Loucy (cell line): Measurements from ENCODE around the gene FAP.

Source experiments
- EZH2phosphoT487 ChIP-seq: fragments of 200-600 bp; IDR thresholded peaks from 2 replicates; pipeline ENCODE4 v1.6.1; 2018; ENCODE audit warnings: antibody characterized with exemption, mild to moderate bottlenecking, moderate library complexity, borderline replicate concordance
- TF ChIP-seq, protein P1 (sequence below): fragments of 200-600 bp; sonication (generic); conservative IDR thresholded peaks from 2 replicates; pipeline ENCODE4 v1.5.1; 2014; ENCODE audit warnings: mild to moderate bottlenecking, antibody characterized with exemption, low read length

GRCh38 chr2:162138310-162138709 lies 104.9 kb downstream of the FAP start:
- TF ChIP-seq, protein P1, sequence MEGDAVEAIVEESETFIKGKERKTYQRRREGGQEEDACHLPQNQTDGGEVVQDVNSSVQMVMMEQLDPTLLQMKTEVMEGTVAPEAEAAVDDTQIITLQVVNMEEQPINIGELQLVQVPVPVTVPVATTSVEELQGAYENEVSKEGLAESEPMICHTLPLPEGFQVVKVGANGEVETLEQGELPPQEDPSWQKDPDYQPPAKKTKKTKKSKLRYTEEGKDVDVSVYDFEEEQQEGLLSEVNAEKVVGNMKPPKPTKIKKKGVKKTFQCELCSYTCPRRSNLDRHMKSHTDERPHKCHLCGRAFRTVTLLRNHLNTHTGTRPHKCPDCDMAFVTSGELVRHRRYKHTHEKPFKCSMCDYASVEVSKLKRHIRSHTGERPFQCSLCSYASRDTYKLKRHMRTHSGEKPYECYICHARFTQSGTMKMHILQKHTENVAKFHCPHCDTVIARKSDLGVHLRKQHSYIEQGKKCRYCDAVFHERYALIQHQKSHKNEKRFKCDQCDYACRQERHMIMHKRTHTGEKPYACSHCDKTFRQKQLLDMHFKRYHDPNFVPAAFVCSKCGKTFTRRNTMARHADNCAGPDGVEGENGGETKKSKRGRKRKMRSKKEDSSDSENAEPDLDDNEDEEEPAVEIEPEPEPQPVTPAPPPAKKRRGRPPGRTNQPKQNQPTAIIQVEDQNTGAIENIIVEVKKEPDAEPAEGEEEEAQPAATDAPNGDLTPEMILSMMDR, result no peak
- no peak for TF ChIP-seq EZH2phosphoT487
